ENCODE measurements around the gene APP.
A peak's percentile ranks its signal among the peaks of the same experiment; 100 is the strongest.

APP gene

GRCh38 chr21:25970254-25970930, 200.2 kb downstream of the APP start:
- no peak for DNase-seq

GRCh38 chr21:25967901-25968438, 202.6 kb downstream of the APP start:
- DNase-seq: peak; percentile 11

- DNase-seq: peak; percentile 72
These were observed 203.2 kb downstream of the APP start for GRCh38 chr21:25967181-25967900.

GRCh38 chr21:25965951-25966707, 204.4 kb downstream of the APP start:
- DNase-seq: no peak

- DNase-seq: no peak
These were observed 205.6 kb downstream of the APP start for GRCh38 chr21:25964926-25965325.

- no peak for DNase-seq
These were observed 206.6 kb downstream of the APP start for GRCh38 chr21:25964015-25964414.

GRCh38 chr21:25963181-25963580, 207.4 kb downstream of the APP start:
- no peak for DNase-seq

- peak; percentile 8 for DNase-seq
These were observed 209.5 kb downstream of the APP start for GRCh38 chr21:25961042-25961441.

GRCh38 chr21:25960402-25960801, 210.2 kb downstream of the APP start:
- DNase-seq: no peak

- no peak for DNase-seq
These were observed 210.8 kb downstream of the APP start for GRCh38 chr21:25959799-25960198.

- DNase-seq: no peak
These were observed 213.4 kb downstream of the APP start for GRCh38 chr21:25956993-25957714.

GRCh38 chr21:25955646-25956045, 214.9 kb downstream of the APP start:
- no peak for DNase-seq

- DNase-seq: no peak
These were observed 216.9 kb downstream of the APP start for GRCh38 chr21:25953659-25954058.

GRCh38 chr21:25953196-25953595, 217.4 kb downstream of the APP start:
- DNase-seq: no peak

- DNase-seq: no peak
These were observed 218.3 kb downstream of the APP start for GRCh38 chr21:25952306-25952705.

GRCh38 chr21:25949701-25950100, 220.9 kb downstream of the APP start:
- DNase-seq: no peak

- no peak for DNase-seq
These were observed 225.8 kb downstream of the APP start for GRCh38 chr21:25944672-25945213.

- DNase-seq: no peak
These were observed 226.5 kb downstream of the APP start for GRCh38 chr21:25944082-25944481.

- DNase-seq: no peak
These were observed 228.4 kb downstream of the APP start for GRCh38 chr21:25942135-25942534.

- no peak for DNase-seq
These were observed 231.2 kb downstream of the APP start for GRCh38 chr21:25939396-25939761.

- DNase-seq: no peak
These were observed 231.7 kb downstream of the APP start for GRCh38 chr21:25938658-25939395.

GRCh38 chr21:25936776-25937175, 233.8 kb downstream of the APP start:
- DNase-seq: no peak

Measured in RPMI8226 (cell line).